A549 (cell line): ENCODE data around the gene SCTR. TPM values are rescaled to one million over a fixed set of nuclear protein-coding genes. Genes with fewer than 3 reads are reported as not detected.

Source experiments
- ATAC-seq, 2 experiments: fragments of 200-7000 bp in 1 of 2; fragments of >200 bp in 1 of 2; cut with Nextera tagmentation in 1 of 2; cut with Tn5 transposase in 1 of 2; 3 replicates each; pipeline versions ENCODE4 v1.8.0 to v1.9.1; 2018 to 2020; ENCODE audit warnings: mild to moderate bottlenecking in 1 of 2, moderate library complexity in 1 of 2
- CTCF ChIA-PET: fragments of 300-600 bp; sonication (Branson Sonifier 250); formaldehyde crosslinking; extraction: SDS; loops from one replicate; lab custom pipeline; 2021; ENCODE audit warnings: antibody characterized with exemption, inconsistent platforms; lab: Yijun Ruan, JAX
- POLR2A ChIA-PET: fragments of 350-600 bp; formaldehyde crosslinking; extraction: SDS; loops from one replicate; lab custom pipeline; 2021; ENCODE audit warnings: antibody characterized with exemption, inconsistent platforms; lab: Yijun Ruan, JAX
- DNase-seq, 2 experiments: peaks; one replicate each; pipeline versions ENCODE4 v3.0.0 to v3.0.0-alpha.2; 2011 to 2016; ENCODE audit warnings: low read depth in 1 of 2, low spot score in 1 of 2
- FAIRE-seq: peaks from 2 replicates; lab custom pipeline; 2011; peaks lifted over from hg19 to GRCh38; lab: Jason Lieb, UNC
- H3K27ac ChIP-seq, 2 experiments: fragments of >200 bp; sonication (Bioruptor Twin); formaldehyde crosslinking; 3 replicates each; pipeline ENCODE4 v1.5.1; 2016 to 2017
- H3K4me1 ChIP-seq: fragments of >200 bp; sonication (Bioruptor Twin); formaldehyde crosslinking; 3 replicates; pipeline ENCODE4 v1.6.1; 2016
- H3K4me2 ChIP-seq: fragments of >200 bp; sonication (Bioruptor Twin); formaldehyde crosslinking; 3 replicates; pipeline ENCODE4 v1.6.1; 2016
- H3K4me3 ChIP-seq: fragments of >200 bp; sonication (Bioruptor Twin); formaldehyde crosslinking; 3 replicates; pipeline ENCODE4 v1.5.1; 2016
- H3K9me3 ChIP-seq: fragments of >200 bp; sonication (Bioruptor Twin); formaldehyde crosslinking; 3 replicates; pipeline ENCODE4 v1.6.1; 2016
- CBX8 ChIP-seq: fragments of 200-600 bp; sonication (generic); IDR thresholded peaks from 2 replicates; pipeline ENCODE4 v1.6.1; 2016
- CEBPB ChIP-seq, 2 experiments: fragments of >200 bp in 1 of 2; sonication (Bioruptor Twin) in 1 of 2; formaldehyde crosslinking in 1 of 2; IDR thresholded peaks; 2 replicates each; pipeline ENCODE4 v1.6.1; 2012 to 2016
- EP300 ChIP-seq, 2 experiments: fragments of >200 bp; sonication (Bioruptor Twin); formaldehyde crosslinking; IDR thresholded peaks; 2 replicates in 1 of 2; 3 replicates in 1 of 2; pipeline ENCODE4 v1.6.1; 2016 to 2017
- FOSB ChIP-seq: fragments of 250-450 bp; sonication (Bioruptor Pico); IDR thresholded peaks from 2 replicates; pipeline ENCODE4 v1.5.0; 2020; ENCODE audit warnings: mild to moderate bottlenecking, moderate library complexity
- FOSL2 ChIP-seq, 2 experiments: fragments of 450-650 bp in 1 of 2; fragments of >200 bp in 1 of 2; sonication (Bioruptor Twin) in 1 of 2; formaldehyde crosslinking; IDR thresholded peaks; 2 replicates each; pipeline versions ENCODE4 v1.5.0 to v1.6.1; 2016 to 2020; ENCODE audit warnings: mild to moderate bottlenecking in 1 of 2, moderate library complexity in 1 of 2
- FOXS1 ChIP-seq: fragments of 250-450 bp; sonication (Bioruptor Pico); IDR thresholded peaks from 2 replicates; pipeline ENCODE4 v1.5.0; 2020; ENCODE audit warnings: mild to moderate bottlenecking, moderate library complexity
- GATA3 ChIP-seq: IDR thresholded peaks from 2 replicates; pipeline ENCODE4 v1.6.1; 2012; ENCODE audit warnings: borderline replicate concordance
- HDAC2 ChIP-seq: fragments of 200-600 bp; sonication (generic); IDR thresholded peaks from 2 replicates; pipeline ENCODE4 v1.6.1; 2016
- HOXA7 ChIP-seq: fragments of 250-450 bp; sonication (Bioruptor Pico); IDR thresholded peaks from 2 replicates; pipeline ENCODE4 v1.5.0; 2020; ENCODE audit warnings: mild to moderate bottlenecking, moderate library complexity
- HOXB13 ChIP-seq: fragments of 250-450 bp; sonication (Bioruptor Pico); IDR thresholded peaks from 2 replicates; pipeline ENCODE4 v1.5.0; 2020; ENCODE audit warnings: low read depth, mild to moderate bottlenecking, moderate library complexity
- HOXB5 ChIP-seq: fragments of 250-450 bp; sonication (Bioruptor Pico); IDR thresholded peaks from 2 replicates; pipeline ENCODE4 v1.5.0; 2020; ENCODE audit warnings: mild to moderate bottlenecking, moderate library complexity
- KDM1A ChIP-seq: fragments of 200-600 bp; sonication (generic); IDR thresholded peaks from 2 replicates; pipeline ENCODE4 v1.6.1; 2016; ENCODE audit warnings: low read depth, mild to moderate bottlenecking
- RAD21 ChIP-seq, 2 experiments: fragments of >200 bp in 1 of 2; sonication (Bioruptor Twin) in 1 of 2; formaldehyde crosslinking in 1 of 2; IDR thresholded peaks in 1 of 2; conservative IDR thresholded peaks in 1 of 2; 2 replicates in 1 of 2; 3 replicates in 1 of 2; pipeline ENCODE4 v1.6.1; 2012 to 2018; ENCODE audit warnings: inconsistent platforms in 1 of 2
- SMC3 ChIP-seq: fragments of >200 bp; sonication (Bioruptor Twin); formaldehyde crosslinking; IDR thresholded peaks from 3 replicates; pipeline ENCODE4 v1.6.1; 2018; ENCODE audit warnings: inconsistent platforms
- ZC3H11A ChIP-seq: fragments of 450-650 bp; IDR thresholded peaks from 2 replicates; pipeline ENCODE4 v1.6.1; 2014; ENCODE audit warnings: antibody characterized with exemption, mild to moderate bottlenecking
- WGBS: methylation state at CpG from one replicate; pipeline ENCODE4 v1.1.6; 2017; ENCODE audit errors: missing lambda C conversion rate; 5-methylcytosine and 5-hydroxymethylcytosine counted together
- polyA plus RNA-seq, 4 experiments: library from polyadenylated mRNA; depleted of rRNA in 3 of 4; stranded (reverse); fragments of >200 nt; fragmentation: RNase III in 1 of 4; extraction: RNeasy Plus Mini Kit Qiagen cat#74134 plus additional on column Dnase treatment in 1 of 4; gene quantifications; 2 replicates in 3 of 4; 3 replicates in 1 of 4; pipeline ENCODE4 v1.2.3, GENCODE V29; 2011 to 2017

Gene SCTR
- polyA plus RNA-seq, 2 of the 4 experiments (the other 2 are of a cell fraction): not detected

DNA sequence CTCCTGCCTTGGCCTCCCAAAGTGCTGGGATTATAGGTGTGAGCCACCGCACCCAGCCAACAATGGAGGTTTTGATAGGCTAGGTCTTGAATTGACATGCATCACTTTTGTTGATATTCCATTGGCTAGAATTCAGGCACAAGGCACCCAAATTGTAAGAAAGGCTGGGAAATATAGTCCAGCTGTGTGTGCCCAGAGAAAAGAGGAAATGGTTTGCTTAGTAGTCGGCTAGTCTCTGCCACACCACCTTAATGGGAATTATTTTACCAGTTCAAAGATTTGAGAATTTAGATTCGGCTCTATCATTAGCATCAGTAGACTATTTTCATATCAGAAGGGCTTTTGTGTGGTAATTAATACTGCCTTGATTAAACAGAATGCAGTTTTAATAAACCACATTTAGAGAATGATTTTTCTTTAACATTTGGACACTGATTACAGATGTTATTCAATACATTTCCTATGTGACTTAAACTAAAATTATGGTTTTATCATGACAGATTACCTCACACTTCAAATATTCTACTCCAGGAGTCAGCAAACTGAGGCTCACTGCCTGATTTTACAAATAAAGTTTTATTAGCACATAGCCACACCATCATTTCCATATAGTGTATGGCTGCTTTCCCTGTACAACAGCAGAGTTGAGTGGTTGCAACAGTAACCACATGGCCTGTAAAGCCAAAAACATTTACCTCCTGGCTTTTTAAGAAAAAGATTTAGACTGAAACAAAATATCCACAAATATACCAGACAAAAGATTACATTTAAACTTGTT is 130.1 kb downstream of the SCTR start:
- CTCF ChIA-PET: no interaction called here
- POLR2A ChIA-PET: no interaction called here
- DNase-seq: no peak
- 72% methylated on average over 3 of the region's 3 CpGs for WGBS
- no peak for ATAC-seq
- no peak overlapping the region for H3K27ac ChIP-seq
- no peaks in the 10 kb centered on the region for H3K4me1 ChIP-seq
- no peak overlapping the region for H3K4me3 ChIP-seq
- no peak overlapping the region for H3K4me2 ChIP-seq
- TF ChIP-seq EP300 (IDR thresholded peaks at IDR 0.05): no peak
- TF ChIP-seq SMC3: no peak
- TF ChIP-seq HDAC2: no peak
- no peak for TF ChIP-seq FOSB (CRISPR knock-in tag)
- no peak for TF ChIP-seq FOSL2 (IDR thresholded peaks at IDR 0.05)
- TF ChIP-seq FOSL2 (CRISPR knock-in tag; IDR thresholded peaks at IDR 0.05): no peak
- no peak for TF ChIP-seq KDM1A
- TF ChIP-seq CEBPB (IDR thresholded peaks at IDR 0.05): no peak
- no peak for TF ChIP-seq FOXS1 (CRISPR knock-in tag)
- TF ChIP-seq HOXB5: no peak
- TF ChIP-seq GATA3: no peak
- no peak for TF ChIP-seq HOXA7 (CRISPR knock-in tag)
- TF ChIP-seq CBX8: no peak
- TF ChIP-seq HOXB13 (CRISPR knock-in tag): no peak
- TF ChIP-seq ZC3H11A: no peak
- TF ChIP-seq RAD21 (conservative IDR thresholded peaks at IDR 0.05 in 1 of 2, IDR thresholded peaks at IDR 0.05 in 1 of 2): no peak
- H3K9me3 ChIP-seq: no peaks in the 10 kb centered on the region
- no peak for FAIRE-seq

Other genes starting within 250 kb of the SCTR start
- 34.3 and 38.8 TPM in 2 replicates for gene C2orf76, start 157.6 kb downstream of the SCTR start, polyA plus RNA-seq (2011; rRNA removed)
- 14.2 to 17.7 TPM (median 16.6 TPM) in 3 replicates for gene C2orf76, start 157.6 kb downstream of the SCTR start, polyA plus RNA-seq (2017; fragmentation: RNase III; extraction: RNeasy Plus Mini Kit Qiagen cat#74134 plus additional on column Dnase treatment)
- gene DBI, start 157.5 kb downstream of the SCTR start, polyA plus RNA-seq (2011; rRNA removed): 260 and 339 TPM in 2 replicates
- gene DBI, start 157.5 kb downstream of the SCTR start, polyA plus RNA-seq (2017; fragmentation: RNase III; extraction: RNeasy Plus Mini Kit Qiagen cat#74134 plus additional on column Dnase treatment): 641 to 829 TPM (median 823 TPM) in 3 replicates
- gene TMEM37, start 92.6 kb downstream of the SCTR start, polyA plus RNA-seq (2011; rRNA removed): 7.5 and 10.8 TPM in 2 replicates
- 3.3 to 5.1 TPM (median 4.7 TPM) in 3 replicates for gene TMEM37, start 92.6 kb downstream of the SCTR start, polyA plus RNA-seq (2017; fragmentation: RNase III; extraction: RNeasy Plus Mini Kit Qiagen cat#74134 plus additional on column Dnase treatment)
- gene CFAP221, start 20.0 kb upstream of the SCTR start, polyA plus RNA-seq (2011; rRNA removed): 0.17 and 0.22 TPM in 2 replicates
- gene CFAP221, start 20.0 kb upstream of the SCTR start, polyA plus RNA-seq (2017; fragmentation: RNase III; extraction: RNeasy Plus Mini Kit Qiagen cat#74134 plus additional on column Dnase treatment): 0.16 to 0.30 TPM (median 0.24 TPM) in 3 replicates
- 20.2 and 21.1 TPM in 2 replicates for gene TMEM177, start 154.7 kb upstream of the SCTR start, polyA plus RNA-seq (2011; rRNA removed)
- 19.2 to 20.0 TPM (median 19.5 TPM) in 3 replicates for gene TMEM177, start 154.7 kb upstream of the SCTR start, polyA plus RNA-seq (2017; fragmentation: RNase III; extraction: RNeasy Plus Mini Kit Qiagen cat#74134 plus additional on column Dnase treatment)
- gene PTPN4, start 235.4 kb upstream of the SCTR start, polyA plus RNA-seq (2011; rRNA removed): 36.6 and 47.9 TPM in 2 replicates
- gene PTPN4, start 235.4 kb upstream of the SCTR start, polyA plus RNA-seq (2017; fragmentation: RNase III; extraction: RNeasy Plus Mini Kit Qiagen cat#74134 plus additional on column Dnase treatment): 14.1 to 16.9 TPM (median 14.5 TPM) in 3 replicates